HG03108 (cell line): ENCODE results near the gene HSPBP1.

ENCODE experiments used
- ATAC-seq: cut with Tn5 transposase; IDR thresholded peaks from one replicate; pipeline ENCODE4 v1.9.1; 2021; ENCODE audit warnings: moderate library complexity; ENCODE audit not compliant: unreplicated experiment

Gene HSPBP1

DNA sequence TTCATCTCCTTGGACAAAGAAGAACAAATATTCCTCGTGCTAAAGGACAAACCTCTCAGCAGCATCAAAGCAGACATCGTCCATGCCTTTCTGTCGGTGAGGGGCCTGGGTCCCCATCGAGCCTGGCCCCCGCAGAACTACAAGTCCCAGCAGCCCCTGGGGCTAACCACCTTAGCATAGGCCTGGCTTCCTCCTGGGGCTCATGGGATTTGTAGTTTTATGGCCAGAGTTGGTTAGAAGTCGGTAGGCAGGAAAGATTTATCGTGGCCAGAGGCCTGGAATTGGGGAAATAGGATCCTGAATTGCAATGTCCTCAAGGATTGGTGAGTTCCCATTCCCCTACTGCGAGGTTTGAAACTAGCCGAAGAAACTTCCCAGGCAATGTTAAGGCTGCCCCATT is 25.6 kb upstream of the HSPBP1 start:
- ATAC-seq: no peak

DNA sequence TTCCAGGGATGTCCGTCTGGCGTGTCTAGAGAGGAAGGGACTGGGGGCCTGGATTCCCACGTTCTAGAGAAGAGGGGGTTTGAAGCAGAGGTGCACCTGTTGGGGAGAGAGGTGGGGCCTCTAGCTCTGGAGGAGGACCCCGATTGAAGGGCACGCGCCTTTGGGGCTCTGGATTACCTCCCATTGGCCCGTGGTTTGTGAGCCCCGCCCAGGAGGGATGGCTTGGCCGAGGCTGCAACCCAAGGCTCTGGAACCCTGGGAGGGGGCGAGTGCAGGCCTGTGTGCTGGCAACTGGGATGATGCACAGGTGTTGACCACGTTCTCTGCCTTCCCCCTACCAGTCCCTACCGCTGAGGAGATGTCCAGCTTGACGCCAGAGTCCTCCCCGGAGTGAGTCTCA is 25.1 kb upstream of the HSPBP1 start:
- no peak for ATAC-seq

DNA sequence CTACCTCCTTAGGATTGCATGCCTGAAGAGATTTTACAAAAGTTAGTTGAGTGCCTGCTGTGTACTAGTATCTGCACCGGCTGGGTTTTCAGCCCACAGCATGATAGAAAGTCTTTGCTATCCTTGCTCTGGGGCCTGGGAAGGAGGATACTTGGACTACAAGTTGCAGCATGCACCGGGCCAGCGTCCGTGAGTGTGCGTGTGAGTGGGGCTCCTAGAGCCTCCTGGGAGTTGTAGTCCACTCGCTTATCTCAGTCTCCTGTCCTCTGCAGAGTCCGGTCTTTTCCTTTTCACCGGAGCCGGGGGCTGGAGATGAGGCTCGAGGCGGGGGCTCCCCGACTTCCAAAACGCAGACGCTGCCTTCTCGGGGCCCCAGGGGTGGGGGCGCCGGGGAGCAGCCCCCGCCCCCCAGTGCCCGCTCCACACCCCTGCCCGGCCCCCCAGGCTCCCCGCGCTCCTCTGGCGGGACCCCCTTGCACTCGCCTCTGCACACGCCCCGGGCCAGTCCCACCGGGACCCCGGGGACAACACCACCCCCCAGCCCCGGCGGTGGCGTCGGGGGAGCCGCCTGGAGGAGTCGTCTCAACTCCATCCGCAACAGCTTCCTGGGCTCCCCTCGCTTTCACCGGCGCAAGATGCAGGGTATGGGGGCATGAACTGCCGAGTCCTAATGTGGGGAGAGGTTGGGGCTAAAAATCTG is 24.5 kb upstream of the HSPBP1 start:
- no peak for ATAC-seq

DNA sequence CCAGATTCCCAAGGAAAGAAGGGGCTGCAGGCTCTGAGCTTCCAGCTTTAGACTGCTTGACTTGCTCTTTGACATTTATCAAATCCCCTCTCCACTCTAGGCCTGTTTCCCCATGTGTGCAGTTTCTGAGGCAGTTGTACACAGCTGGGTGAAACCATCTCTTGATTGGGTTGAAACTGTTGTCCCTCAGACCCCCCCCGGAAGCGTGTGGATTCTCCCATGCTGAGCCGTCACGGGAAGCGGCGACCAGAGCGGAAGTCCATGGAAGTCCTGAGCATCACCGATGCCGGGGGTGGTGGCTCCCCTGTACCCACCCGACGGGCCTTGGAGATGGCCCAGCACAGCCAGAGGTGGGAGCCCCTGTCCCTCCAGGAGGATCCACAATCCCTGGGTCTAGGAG is 23.6 kb upstream of the HSPBP1 start:
- ATAC-seq: no peak

DNA sequence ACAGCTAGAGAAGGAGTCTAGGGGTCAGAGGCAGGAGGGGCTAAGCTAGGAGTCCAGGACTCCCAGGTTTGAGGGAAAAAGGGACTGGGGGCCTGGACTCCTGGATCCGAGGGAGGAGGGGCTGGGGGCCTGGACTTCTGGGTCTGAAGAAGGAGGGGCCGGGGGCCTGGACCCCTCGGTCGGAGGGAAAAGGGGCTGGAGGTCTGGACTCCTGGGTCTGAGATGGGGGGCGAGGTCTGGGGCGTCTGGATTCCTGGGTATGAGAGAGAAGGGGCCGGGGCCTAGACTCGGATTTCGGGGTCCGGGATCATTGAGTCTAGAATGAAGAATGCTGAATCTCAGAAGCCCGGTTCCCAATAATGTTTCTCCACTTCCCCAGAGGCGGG is 22.4 kb upstream of the HSPBP1 start:
- ATAC-seq: no peak

DNA sequence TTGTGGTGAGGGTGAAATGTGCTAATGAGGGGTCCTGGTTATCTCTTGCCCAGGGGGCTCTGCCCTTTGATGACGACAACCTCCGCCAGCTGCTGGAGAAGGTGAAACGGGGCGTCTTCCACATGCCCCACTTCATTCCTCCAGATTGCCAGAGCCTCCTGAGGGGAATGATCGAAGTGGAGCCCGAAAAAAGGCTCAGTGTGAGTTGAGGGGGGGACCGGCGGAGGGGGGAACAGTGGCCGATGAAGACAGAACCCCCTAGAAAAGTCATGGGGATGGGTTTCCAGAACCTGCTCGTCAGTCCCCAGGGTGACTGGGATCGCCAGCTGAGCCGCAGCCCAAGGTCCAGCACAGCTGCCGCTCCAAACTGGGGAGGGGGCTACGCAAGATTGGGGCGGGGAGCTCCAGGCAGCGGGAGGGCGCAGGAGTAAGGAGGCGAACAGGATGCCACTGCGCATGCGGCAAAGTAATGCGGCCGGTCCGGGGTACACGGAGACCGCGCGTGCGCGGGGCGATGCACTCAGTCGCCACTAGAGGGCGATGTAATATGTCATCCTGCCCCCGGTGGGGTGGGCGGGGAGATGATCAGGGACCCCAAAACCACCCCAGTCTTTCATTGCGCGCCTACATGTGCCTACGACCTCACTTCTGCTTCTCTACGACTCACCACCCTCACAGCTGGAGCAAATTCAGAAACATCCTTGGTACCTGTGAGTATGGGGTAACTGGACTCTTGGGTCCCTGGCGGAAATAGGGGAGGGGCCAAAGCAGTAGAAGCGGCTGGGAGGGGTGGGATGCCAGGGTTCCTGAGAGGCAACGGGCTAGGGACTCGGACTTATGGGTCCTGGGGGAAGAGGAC is 21.8 kb upstream of the HSPBP1 start:
- peak; percentile 57 for ATAC-seq

DNA sequence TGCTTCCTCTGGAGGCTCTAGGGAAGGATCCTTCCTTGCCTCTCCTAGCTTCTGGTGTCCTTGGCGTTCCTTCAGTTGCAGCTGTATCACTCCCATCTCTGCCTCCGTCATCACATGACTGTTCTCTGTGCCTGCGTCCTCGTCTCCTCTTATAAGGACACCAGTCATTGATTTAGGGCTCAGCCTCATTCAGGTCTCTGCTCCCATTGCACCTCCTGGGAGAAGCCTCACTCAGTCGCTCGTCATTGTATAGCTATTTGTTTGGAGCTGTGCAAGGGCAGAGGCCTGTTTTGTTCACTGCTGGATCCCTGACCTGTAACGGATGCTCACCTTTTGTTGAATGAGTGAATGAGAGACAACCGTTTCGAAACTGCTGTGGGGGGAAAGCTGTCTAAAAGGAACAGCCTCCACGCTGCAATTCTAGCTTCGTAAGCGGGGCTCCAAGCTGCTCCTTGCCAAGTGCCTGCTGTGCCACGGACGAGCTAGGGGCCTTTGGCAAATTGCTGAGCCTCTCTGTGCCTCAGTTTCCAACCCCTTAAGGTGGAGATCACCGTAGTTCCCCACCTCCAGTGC is 21.1 kb upstream of the HSPBP1 start:
- ATAC-seq: no peak

DNA sequence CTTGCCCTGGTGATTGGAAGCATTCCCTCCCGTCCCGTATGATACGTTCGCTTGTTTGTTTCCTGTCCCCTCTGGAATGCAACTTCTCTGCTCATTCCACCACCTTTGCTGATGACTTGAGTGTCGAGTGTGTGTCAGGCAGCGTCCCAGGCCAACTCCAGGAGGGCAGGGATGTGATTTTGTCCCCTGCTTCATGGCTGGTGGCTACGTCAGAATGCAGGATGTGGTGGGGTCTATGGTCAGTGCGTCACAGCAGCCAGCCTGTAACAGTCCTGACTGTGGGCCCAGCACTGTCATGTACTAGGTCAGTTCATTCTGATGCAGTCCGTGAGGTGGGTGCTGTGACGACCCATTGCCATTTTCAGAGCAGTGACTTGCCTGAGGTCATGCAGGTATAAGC is 20.1 kb upstream of the HSPBP1 start:
- no peak for ATAC-seq

DNA sequence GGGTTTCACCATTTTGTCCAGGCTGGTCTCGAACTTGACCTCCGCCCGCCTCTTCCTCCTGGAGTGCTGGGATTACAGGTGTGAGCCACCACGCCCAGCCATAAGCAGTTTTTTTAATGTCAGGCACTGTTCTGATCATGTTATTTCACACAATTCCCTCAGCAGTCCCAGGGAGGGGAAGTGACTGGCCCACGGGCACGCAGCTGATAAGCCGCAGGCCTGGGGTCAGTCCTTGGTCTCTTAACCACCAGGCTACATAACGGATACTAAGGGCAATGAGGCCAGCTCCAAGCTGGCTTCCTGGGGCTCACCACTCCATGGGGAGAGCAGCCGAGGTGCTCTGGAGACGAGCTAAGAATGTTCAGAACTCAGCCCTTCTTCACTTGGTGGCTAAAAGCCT is 17.4 kb upstream of the HSPBP1 start:
- ATAC-seq: no peak

DNA sequence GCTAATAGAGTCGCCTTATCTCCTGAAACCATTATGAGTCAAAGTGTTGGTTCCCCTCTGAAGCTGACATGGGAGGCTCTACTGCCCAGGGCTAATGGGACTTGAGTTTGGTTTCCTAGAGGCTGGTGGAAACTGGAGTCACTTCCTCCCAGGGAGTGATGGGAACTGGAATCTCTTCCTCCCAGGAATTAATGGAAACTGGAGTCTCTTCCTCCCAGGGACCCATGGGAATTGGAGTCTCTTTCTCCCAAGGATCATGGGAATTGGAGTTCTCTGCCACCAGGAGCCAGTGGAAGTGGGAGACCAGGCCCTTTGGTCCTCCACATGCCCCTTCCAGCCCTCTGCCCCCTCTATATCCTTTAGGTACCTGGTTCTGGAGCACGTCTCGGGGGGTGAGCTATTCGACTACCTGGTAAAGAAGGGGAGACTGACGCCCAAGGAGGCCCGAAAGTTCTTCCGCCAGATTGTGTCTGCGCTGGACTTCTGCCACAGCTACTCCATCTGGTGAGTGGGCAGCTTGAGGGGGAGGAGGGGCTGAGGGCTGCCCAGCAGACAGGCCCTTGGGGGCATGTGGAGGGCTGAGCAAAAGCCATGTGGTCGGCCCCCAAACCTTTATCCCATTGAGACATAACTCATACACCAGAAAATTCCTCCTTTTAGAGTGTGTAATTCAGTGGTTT is 9.3 kb upstream of the HSPBP1 start:
- ATAC-seq: no peak

DNA sequence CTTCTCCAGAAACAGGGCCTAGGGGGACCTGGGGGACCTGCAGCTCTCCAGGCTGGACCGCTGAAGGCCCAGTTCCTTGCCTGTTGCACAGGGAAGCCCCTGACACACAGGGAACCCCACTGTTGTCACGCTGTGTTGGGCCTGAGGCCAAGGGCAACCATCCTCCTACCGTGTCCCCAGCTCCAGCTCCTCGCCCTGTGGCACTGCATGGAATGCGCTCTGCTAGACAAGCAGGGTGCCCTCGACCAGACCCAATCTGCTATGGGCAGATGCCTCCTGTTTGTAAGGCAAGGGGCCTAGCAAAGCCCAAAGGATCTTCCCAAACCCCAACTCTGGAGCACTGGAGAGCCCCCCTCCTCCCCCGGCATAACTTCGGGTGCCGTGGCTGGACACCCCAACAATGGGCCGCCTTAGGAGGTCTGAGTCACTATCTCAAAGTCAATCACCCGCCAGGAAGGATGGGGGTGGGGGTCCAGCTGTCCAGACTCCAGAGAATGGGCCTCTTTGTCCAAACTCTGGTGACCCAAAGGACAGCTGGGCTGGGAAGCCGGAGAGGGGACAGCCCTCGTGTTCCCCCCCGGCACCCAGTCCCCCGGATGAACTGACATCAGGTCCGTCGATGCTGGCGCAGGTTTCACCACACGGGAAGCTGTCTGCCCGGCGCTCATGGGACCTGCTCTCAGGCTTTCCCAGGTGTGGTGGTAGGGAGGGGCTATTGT is 7.6 kb upstream of the HSPBP1 start:
- no peak for ATAC-seq

DNA sequence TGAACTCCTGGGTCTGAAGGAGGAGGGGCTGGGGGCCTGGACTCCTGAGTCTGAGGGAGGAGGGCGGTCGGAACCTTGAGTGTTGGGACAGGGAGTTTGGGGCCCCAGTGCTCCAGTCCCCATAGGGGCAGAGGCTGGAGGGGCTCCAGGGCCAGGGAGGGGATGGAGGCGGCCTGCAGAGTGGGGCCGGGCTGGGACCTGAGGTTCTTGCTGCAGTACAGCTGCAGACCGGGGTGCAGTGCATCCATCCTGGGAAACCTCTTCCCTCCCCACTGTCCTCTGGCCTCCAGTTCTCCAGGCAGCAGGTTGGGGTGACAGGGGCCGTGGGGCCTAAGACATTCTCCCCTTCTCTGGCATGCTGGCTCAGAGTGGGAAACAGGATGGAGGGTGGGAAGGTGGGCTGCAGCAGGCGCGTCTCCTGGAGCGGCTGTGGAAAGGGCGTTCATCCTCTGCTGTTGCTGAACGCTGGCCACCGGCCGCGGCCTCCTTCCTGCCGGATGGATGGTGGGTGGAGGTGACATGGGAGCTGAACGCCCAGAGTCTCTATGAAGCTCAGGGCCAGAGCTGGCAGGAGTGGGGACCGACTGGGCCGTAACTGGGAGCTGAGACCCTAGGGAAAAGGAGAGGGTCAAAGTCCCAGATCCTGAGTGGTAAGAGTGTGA is 5.5 kb upstream of the HSPBP1 start:
- no peak for ATAC-seq

DNA sequence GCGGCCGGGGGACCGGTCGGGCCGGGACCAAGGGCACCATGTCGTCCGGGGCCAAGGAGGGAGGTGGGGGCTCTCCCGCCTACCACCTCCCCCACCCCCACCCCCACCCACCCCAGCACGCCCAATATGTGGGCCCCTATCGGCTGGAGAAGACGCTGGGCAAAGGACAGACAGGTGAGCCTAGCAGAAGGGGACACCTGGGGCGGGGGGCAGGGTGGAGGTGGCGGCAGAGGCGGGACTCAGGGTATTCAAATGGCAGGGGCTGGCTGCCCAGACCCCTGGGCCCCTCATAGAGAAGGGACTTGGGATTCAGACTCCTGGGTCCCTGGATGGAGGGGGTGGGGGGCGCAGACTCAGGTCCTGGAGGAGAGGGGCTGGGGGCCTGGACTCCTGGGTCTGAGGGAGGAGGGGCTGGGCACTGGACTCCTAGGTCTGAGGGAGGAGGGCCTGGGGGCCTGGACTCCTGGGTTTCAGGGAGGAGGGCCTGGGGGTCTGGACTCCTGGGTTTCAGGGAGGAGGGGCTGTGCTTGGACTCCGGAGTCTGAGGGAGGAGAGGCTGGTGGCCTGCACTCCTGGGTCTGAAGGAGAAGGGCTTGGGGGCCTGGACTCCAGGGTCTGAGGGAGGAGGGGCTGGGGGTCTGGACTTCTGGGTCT is 4.6 kb upstream of the HSPBP1 start:
- ATAC-seq: no peak

DNA sequence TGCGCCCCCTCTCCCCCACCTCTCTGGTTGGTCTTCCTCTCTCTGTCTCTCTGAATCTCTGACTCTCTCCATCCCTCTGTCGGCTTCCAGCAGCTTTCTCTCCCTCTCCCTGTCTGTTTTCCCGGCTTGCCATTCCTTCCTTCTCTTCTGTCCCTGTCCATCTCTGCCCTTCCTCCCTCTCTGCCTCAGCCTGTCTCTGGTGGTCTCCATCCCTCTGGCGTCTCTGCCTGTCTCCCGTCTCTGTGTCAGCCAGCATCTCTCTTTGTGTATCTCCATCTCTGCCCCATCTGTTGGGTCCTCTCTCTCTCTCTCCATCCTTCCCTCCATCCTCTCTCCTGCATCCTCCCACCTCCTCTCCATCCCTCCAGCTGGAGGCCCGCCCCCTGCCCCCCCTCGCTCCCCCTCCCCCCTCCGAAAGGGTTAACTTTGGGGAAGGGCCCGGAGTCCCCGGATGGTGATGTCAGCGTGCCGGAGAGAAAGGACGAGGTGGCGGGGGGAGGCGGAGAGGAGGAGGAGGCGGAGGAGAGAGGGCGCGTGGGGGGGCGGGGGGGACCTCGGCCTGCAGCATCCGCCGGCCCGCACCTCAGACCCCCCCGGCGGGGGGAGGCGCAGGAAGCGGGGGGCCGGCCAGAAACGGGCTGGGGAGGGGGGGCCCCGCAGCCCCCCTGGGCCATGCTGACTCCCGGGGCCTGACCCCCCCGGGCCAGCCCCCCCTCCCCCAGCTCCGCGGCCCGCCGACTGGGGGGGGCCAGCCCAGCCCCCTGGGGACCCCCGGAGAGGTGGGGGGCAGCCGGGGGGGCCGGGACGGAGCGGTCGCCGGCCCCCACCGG is 3.9 kb upstream of the HSPBP1 start, which contains the start of gene BRSK1:
BRSK1 (plus strand) TSS at position 450 of the 830 bp plus-strand sequence. CDS start 446 bp downstream, outside the sequence.
- ATAC-seq: no peak

DNA sequence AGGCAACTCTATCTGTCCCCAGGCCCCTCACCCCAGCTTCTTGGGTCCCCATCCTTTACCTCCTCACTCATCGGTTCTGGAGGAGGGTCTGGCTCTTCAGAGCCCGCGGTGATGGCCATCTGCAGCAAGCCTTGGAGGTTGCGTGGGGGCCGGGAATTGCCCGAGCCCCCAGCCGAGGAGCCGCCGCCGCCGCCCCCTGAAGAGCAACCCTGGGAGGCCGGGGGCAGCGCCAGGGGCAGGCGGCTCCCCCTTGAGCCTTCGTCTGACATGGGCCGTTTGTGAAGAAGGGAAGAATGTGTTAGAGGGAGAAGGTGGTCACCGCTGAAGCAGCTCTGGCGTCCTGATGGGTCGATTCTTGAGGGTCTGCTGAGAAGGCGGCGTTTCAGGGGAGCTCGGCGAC is 570 bp downstream of the HSPBP1 start:
- ATAC-seq: no peak

DNA sequence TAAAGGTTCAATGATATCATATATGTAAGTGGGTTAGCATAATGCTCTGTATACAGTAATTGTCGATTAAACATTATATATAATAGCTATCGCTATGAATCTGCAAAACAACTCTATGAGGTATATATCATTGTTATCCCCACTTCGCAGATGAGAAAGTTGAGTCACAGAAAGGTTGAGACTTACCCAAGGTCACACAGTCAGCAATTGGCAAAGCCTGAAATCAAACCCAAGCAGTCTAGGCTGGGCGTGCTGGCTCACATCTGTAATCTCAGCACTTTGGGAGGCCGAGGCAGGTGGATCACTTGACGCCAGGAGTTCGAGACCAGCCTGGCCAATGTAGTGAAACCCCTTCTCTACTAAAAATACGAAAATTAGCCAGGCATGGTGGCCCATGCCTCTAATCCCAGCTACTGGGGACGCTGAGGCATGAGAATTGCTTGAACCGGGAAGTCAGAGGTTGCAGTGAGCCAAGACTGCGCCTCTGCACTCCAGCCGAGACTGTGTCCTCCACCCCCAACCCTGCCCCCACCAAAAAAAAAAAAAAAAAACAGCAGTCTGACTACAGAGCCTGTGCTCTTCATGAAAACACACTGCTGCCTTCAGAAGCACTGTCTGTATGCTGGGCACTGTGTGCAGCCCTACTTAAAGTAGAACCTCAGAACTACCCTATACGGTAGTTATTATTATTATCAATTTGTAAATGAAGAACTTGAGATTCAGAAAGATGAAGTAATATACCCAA is 1.3 kb downstream of the HSPBP1 start:
- no peak for ATAC-seq

DNA sequence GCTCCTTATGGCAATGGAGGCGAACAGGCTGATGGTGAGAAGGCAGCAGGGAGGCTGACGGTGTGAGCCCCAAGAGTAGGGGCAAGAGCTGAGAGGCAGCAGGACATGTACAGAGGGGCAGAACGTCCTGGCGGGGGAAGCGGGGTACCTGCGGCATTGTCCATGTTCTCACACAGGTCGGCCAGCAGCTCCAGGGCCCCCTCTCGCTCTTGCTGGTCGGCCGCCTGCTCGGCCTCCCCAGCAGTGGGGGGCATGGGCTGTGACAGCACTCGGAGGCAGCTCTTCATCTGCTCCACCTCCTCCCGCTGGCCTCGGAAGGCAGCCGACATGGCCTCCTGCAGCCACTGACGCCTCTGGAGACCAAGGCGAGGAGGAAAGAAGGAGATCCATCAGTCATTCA is 2.4 kb downstream of the HSPBP1 start:
- ATAC-seq: no peak

DNA sequence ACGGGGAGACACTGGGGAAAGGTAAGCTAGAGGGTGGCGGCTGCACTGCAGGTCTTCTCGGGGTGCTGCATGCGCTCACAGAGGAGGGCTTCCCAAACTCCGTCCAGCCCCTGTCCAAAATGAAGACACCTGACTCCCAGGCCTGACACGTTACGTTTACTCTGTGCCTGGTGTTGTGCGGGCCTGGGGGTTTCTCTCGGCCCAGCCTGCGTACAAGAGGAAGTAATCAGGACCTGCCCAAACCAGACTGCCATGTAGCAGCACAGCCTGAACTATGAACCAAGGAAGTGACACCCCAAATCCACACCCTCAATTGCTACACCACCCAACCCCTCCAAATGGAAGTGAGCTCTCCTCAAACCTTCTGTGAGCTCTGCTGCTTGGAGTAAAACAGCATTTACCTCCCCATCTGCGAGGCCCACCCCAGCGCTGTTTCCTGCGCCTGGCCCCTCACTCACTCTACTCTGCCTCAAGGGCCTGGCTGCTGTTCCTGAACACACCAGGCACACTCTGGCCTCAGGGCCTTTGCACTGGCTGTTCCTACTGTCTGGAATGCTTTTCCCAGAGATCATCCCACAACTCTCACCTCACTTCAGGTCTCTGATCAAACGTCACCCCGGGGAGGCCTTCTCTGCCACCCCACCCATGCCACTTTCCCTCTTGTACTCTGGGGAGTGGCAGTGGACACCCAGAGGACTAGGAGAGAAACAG is 3.0 kb downstream of the HSPBP1 start:
- no peak for ATAC-seq
